Activated B cell treated with CpG ODN at 0.5 μM for 24 hours (primary cell): ENCODE results near the gene SNX32. TPM values are rescaled to one million over a fixed set of nuclear protein-coding genes. Genes with fewer than 3 reads are reported as not detected.
A peak's percentile ranks its signal among the peaks of the same experiment; 100 is the strongest.

Source experiments
- ATAC-seq: fragments of 200-7000 bp; cut with Tn5 transposase; one replicate; pipeline ENCODE4 v1.10.0; 2021; ENCODE audit warnings: low read depth, mild to moderate bottlenecking, moderate library complexity
- CTCF ChIA-PET: fragments of 350-600 bp; sonication (Branson Sonifier 250); formaldehyde crosslinking; loops from one replicate; lab custom pipeline; 2021; ENCODE audit warnings: antibody characterized with exemption; lab: Charles Lee
- POLR2A ChIA-PET: fragments of 350-600 bp; sonication (Branson Sonifier 250); formaldehyde crosslinking; loops from one replicate; lab custom pipeline; 2021; ENCODE audit warnings: antibody characterized with exemption; lab: Charles Lee
- DNase-seq: peaks from one replicate; pipeline ENCODE4 v3.0.0; 2022
- H3K27ac Mint-ChIP-seq: one replicate; pipeline ENCODE4 v1.8.0; 2020; ENCODE audit warnings: mixed read lengths
- H3K27me3 Mint-ChIP-seq: one replicate; pipeline ENCODE4 v1.8.0; 2021; ENCODE audit warnings: mixed read lengths
- H3K36me3 Mint-ChIP-seq: one replicate; pipeline ENCODE4 v1.8.0; 2021; ENCODE audit warnings: low read depth, mixed read lengths
- H3K4me1 Mint-ChIP-seq: one replicate; pipeline ENCODE4 v1.8.0; 2021; ENCODE audit warnings: mixed read lengths
- H3K4me3 Mint-ChIP-seq: one replicate; pipeline ENCODE4 v1.8.0; 2020; ENCODE audit warnings: mild to moderate bottlenecking, mixed read lengths
- H3K9me3 Mint-ChIP-seq: one replicate; pipeline ENCODE4 v1.8.0; 2020; ENCODE audit warnings: mixed read lengths
- CTCF ChIP-seq: fragments of 200-600 bp; IDR thresholded peaks from one replicate; pipeline ENCODE4 v1.8.0; 2022; ENCODE audit warnings: antibody characterized with exemption, mild to moderate bottlenecking
- intact Hi-C: fragments of 100-400 bp; cut with micrococcal nuclease; formaldehyde crosslinking; loops from one replicate; pipeline ENCODE4 v1.15.1; 2024
- total RNA-seq: library from RNA; stranded (reverse); gene quantifications from 2 replicates; pipeline ENCODE4 v1.2.3, GENCODE V29; 2022

The SNX32 gene
- total RNA-seq, 1 donor from 2014 or later = 1.0 TPM

GRCh38 chr11:65798882-65799281 lies 34.9 kb upstream of the SNX32 start:
- POLR2A ChIA-PET = interaction anchor here (1.5 kb wide), 1 partner anchor 61 kb away, joined by 3 read pairs; the partner anchor contains the start of gene MUS81
- TF ChIP-seq CTCF = no peak
- no peak for ATAC-seq
- no peak for DNase-seq
- Mint-ChIP-seq H3K9me3 (no peaks in the 10 kb centered on the region), H3K27ac (no peak overlapping the region), H3K36me3 (no peaks in the 10 kb centered on the region), H3K27me3 (peaks cover 13% of the 10 kb centered on the region), H3K4me3 (no peak overlapping the region), H3K4me1 (peaks cover 7% of the 10 kb centered on the region)
- CTCF ChIA-PET = interaction anchor here (0.8 to 1.7 kb wide), 3 partner anchors 19 to 29 kb away, joined by 3 to 5 read pairs (median 3); no protein-coding TSS in a partner anchor
- intact Hi-C loops = no loop called here

GRCh38 chr11:65801153-65801987 lies 32.4 kb upstream of the SNX32 start:
- intact Hi-C loops = no loop called here
- no peaks in the 10 kb centered on the region for H3K36me3 Mint-ChIP-seq
- POLR2A ChIA-PET = no interaction called here
- TF ChIP-seq CTCF = no peak
- H3K27ac Mint-ChIP-seq = no peak overlapping the region
- no peak overlapping the region for H3K4me3 Mint-ChIP-seq
- CTCF ChIA-PET = interaction anchor here (1.6 kb wide), 2 partner anchors 16 to 21 kb away, joined by 3 to 5 read pairs; no protein-coding TSS in a partner anchor
- ATAC-seq = no peak
- H3K9me3 Mint-ChIP-seq = no peaks in the 10 kb centered on the region
- H3K27me3 Mint-ChIP-seq = peaks cover 12% of the 10 kb centered on the region
- no peak for DNase-seq
- H3K4me1 Mint-ChIP-seq = peaks cover 7% of the 10 kb centered on the region

GRCh38 chr11:65802841-65803240 lies 30.9 kb upstream of the SNX32 start:
- no peaks in the 10 kb centered on the region for H3K9me3 Mint-ChIP-seq
- H3K4me1 Mint-ChIP-seq = peaks cover 7% of the 10 kb centered on the region
- no peak for TF ChIP-seq CTCF
- intact Hi-C loops = no loop called here
- no peaks in the 10 kb centered on the region for H3K36me3 Mint-ChIP-seq
- DNase-seq = no peak
- CTCF ChIA-PET = interaction anchor here (1.1 kb wide), 1 partner anchor 23 kb away, joined by 10 read pairs; the partner anchor contains the start of gene AP5B1
- peaks cover 12% of the 10 kb centered on the region for H3K27me3 Mint-ChIP-seq
- no peak overlapping the region for H3K27ac Mint-ChIP-seq
- POLR2A ChIA-PET = interaction anchor here (0.6 to 1.0 kb wide), 5 partner anchors 10 to 163 kb away, joined by 3 to 7 read pairs (median 3); no protein-coding TSS in a partner anchor
- no peak overlapping the region for H3K4me3 Mint-ChIP-seq
- ATAC-seq = peak; percentile 49

- Mint-ChIP-seq H3K4me3 (no peak overlapping the region), H3K4me1 (peaks cover 7% of the 10 kb centered on the region), H3K27me3 (peaks cover 12% of the 10 kb centered on the region), H3K36me3 (no peaks in the 10 kb centered on the region), H3K27ac (no peak overlapping the region), H3K9me3 (no peaks in the 10 kb centered on the region)
- no peak for TF ChIP-seq CTCF
- no peak for DNase-seq
- CTCF ChIA-PET = no interaction called here
- ATAC-seq = no peak
- POLR2A ChIA-PET = interaction anchor here (0.6 to 1.1 kb wide), 2 partner anchors 14 to 456 kb away, joined by 3 to 4 read pairs; no protein-coding TSS in a partner anchor
- intact Hi-C loops = no loop called here
Measured at GRCh38 chr11:65803797-65804492, 29.8 kb upstream of the SNX32 start.
